GM21360 (cell line): Measurements from ENCODE around the gene GPATCH2L.

Experiments used
- ATAC-seq: cut with Tn5 transposase; IDR thresholded peaks from one replicate; pipeline ENCODE4 v1.9.1; 2021; ENCODE audit warnings: mild to moderate bottlenecking, moderate library complexity; ENCODE audit not compliant: unreplicated experiment

GPATCH2L gene

GRCh38 chr14:76252471-76252870 lies 100.7 kb downstream of the GPATCH2L start:
- ATAC-seq = no peak

- ATAC-seq = no peak
Measured at GRCh38 chr14:76253111-76253510, 101.4 kb downstream of the GPATCH2L start.

- no peak for ATAC-seq
Measured at GRCh38 chr14:76256545-76256944, 104.8 kb downstream of the GPATCH2L start.

- no peak for ATAC-seq
Measured at GRCh38 chr14:76257111-76257803, 105.5 kb downstream of the GPATCH2L start.

GRCh38 chr14:76257842-76258397 lies 106.2 kb downstream of the GPATCH2L start:
- no peak for ATAC-seq

GRCh38 chr14:76259029-76259735 lies 107.5 kb downstream of the GPATCH2L start:
- no peak for ATAC-seq

GRCh38 chr14:76260749-76261148 lies 109.0 kb downstream of the GPATCH2L start:
- ATAC-seq = no peak

- no peak for ATAC-seq
Measured at GRCh38 chr14:76261371-76261811, 109.7 kb downstream of the GPATCH2L start.

GRCh38 chr14:76262641-76263040 lies 110.9 kb downstream of the GPATCH2L start:
- no peak for ATAC-seq
